IPS DF 6.9 (cell line): Measurements from ENCODE around the gene ZXDC.

Experiments used
- DNase-seq: peaks from one replicate; pipeline ENCODE4 v3.0.0-alpha.2; 2013; ENCODE audit warnings: low read depth, low spot score
- H3K27ac ChIP-seq: one replicate; pipeline ENCODE4 v1.5.1; 2013; ENCODE audit warnings: low read length, control low read depth
- H3K27me3 ChIP-seq: 2 replicates; pipeline ENCODE4 v1.6.1; 2013; ENCODE audit warnings: mild to moderate bottlenecking, low read length; ENCODE audit not compliant: control insufficient read depth, insufficient read depth
- H3K36me3 ChIP-seq: 2 replicates; pipeline ENCODE4 v1.6.1; 2013; ENCODE audit warnings: low read length; ENCODE audit not compliant: control insufficient read depth, insufficient read depth
- H3K4me1 ChIP-seq: 2 replicates; pipeline ENCODE4 v1.6.1; 2013; ENCODE audit warnings: low read length; ENCODE audit not compliant: control insufficient read depth, insufficient read depth
- H3K4me3 ChIP-seq: 2 replicates; pipeline ENCODE4 v1.5.1; 2013; ENCODE audit warnings: mild to moderate bottlenecking, low read length
- H3K9me3 ChIP-seq: 2 replicates; pipeline ENCODE4 v1.6.1; 2013; ENCODE audit warnings: low read length, inconsistent platforms; ENCODE audit not compliant: control insufficient read depth, insufficient read depth
- WGBS: extraction: QIAGEN DNeasy Blood & Tissue Kit; methylation state at CpG from one replicate; pipeline ENCODE4 v1.1.7; 2013; ENCODE audit warnings: mixed read lengths, missing lambda C conversion rate; ENCODE audit not compliant: insufficient read length, insufficient coverage; 5-methylcytosine and 5-hydroxymethylcytosine counted together

The ZXDC gene

GRCh38 chr3:126422121-126422520, 53.6 kb downstream of the ZXDC start:
- DNase-seq: no peak
- Histone ChIP-seq H3K4me1 (peaks cover 11% of the 10 kb centered on the region), H3K27ac (no peak overlapping the region), H3K27me3 (no peaks in the 10 kb centered on the region), H3K36me3 (no peaks in the 10 kb centered on the region), H3K9me3 (no peaks in the 10 kb centered on the region), H3K4me3 (no peak overlapping the region)
- WGBS: no CpG with 5 or more reads among the region's 8 CpGs

GRCh38 chr3:126421573-126422119, 54.0 kb downstream of the ZXDC start:
- whole genome bisulfite sequencing: no CpG with 5 or more reads among the region's 10 CpGs
- H3K4me1 ChIP-seq: peaks cover 11% of the 10 kb centered on the region
- H3K27me3 ChIP-seq: no peaks in the 10 kb centered on the region
- no peak overlapping the region for H3K4me3 ChIP-seq
- no peaks in the 10 kb centered on the region for H3K9me3 ChIP-seq
- no peak for DNase-seq
- H3K27ac ChIP-seq: no peak overlapping the region
- no peaks in the 10 kb centered on the region for H3K36me3 ChIP-seq

DNA sequence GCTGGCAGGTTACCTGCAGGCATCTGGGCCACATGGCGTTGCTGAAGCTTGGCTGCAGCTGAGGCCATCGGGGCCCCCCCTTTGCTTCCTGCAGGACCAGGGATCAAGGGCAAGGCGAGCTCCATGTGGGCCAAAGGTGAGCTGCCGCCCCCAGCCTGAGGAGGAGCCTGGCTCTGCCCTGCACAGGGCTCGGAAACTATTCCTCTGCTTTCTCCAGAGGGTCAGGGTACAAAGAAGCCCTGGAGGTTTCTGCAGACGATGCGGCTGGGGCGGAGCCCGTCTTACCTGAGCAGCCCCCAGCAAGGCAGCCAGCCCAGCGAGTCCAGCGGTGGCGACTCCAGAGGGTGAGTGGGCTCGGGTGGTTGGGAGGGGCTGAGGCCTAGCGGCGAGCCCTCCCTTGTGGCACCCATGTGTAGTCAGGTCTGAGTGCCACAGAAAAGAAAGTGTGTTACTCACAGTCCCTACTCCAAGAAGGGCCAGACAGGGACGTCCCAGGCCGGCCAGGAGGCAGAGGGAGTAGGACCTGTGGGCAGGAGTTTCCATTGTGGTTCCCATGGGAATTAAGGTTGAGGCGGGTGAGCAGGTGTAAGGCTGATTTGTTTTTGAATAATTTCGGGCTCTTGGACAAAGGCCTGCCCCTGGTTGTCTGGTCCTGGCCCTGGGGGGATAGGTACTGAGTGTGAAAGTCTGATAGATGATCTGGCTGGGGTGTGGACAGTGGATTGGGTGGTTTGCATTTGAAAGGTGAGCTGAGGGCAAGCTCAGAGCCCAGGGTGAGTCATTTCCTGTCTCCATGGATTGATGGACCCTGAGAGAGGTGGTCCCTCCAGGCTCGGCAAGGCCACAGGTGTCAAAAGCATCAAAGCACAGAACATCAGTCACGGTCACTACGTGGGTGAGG, 55.6 kb downstream of the ZXDC start:
- H3K4me3 ChIP-seq: no peak overlapping the region
- H3K4me1 ChIP-seq: peaks cover 11% of the 10 kb centered on the region
- DNase-seq: peak; percentile 33
- no CpG with 5 or more reads among the region's 22 CpGs for WGBS
- H3K36me3 ChIP-seq: no peaks in the 10 kb centered on the region
- no peaks in the 10 kb centered on the region for H3K9me3 ChIP-seq
- H3K27ac ChIP-seq: no peak overlapping the region
- no peaks in the 10 kb centered on the region for H3K27me3 ChIP-seq

- H3K27ac ChIP-seq: no peak overlapping the region
- no CpG with 5 or more reads among the region's 6 CpGs for WGBS
- H3K27me3 ChIP-seq: no peaks in the 10 kb centered on the region
- H3K4me1 ChIP-seq: peaks cover 11% of the 10 kb centered on the region
- no peak overlapping the region for H3K4me3 ChIP-seq
- H3K9me3 ChIP-seq: no peaks in the 10 kb centered on the region
- no peaks in the 10 kb centered on the region for H3K36me3 ChIP-seq
- DNase-seq: no peak
Observed at GRCh38 chr3:126419151-126419703, 56.5 kb downstream of the ZXDC start.

GRCh38 chr3:126418661-126419131, 57.0 kb downstream of the ZXDC start:
- peaks cover 11% of the 10 kb centered on the region for H3K4me1 ChIP-seq
- WGBS: no CpG with 5 or more reads among the region's 20 CpGs
- H3K27me3 ChIP-seq: no peaks in the 10 kb centered on the region
- H3K27ac ChIP-seq: no peak overlapping the region
- no peak overlapping the region for H3K4me3 ChIP-seq
- no peaks in the 10 kb centered on the region for H3K36me3 ChIP-seq
- no peaks in the 10 kb centered on the region for H3K9me3 ChIP-seq
- no peak for DNase-seq

GRCh38 chr3:126417981-126418530, 57.6 kb downstream of the ZXDC start:
- Histone ChIP-seq H3K27ac (no peak overlapping the region), H3K27me3 (no peaks in the 10 kb centered on the region), H3K9me3 (no peaks in the 10 kb centered on the region), H3K4me1 (peaks cover 7% of the 10 kb centered on the region), H3K36me3 (no peaks in the 10 kb centered on the region), H3K4me3 (no peak overlapping the region)
- WGBS: no CpG with 5 or more reads among the region's 11 CpGs
- DNase-seq: no peak

- Histone ChIP-seq H3K9me3 (no peaks in the 10 kb centered on the region), H3K36me3 (no peaks in the 10 kb centered on the region), H3K27me3 (no peaks in the 10 kb centered on the region), H3K4me3 (no peak overlapping the region), H3K4me1 (peaks cover 7% of the 10 kb centered on the region), H3K27ac (no peak overlapping the region)
- WGBS: no CpG with 5 or more reads among the region's 5 CpGs
- DNase-seq: no peak
Observed at GRCh38 chr3:126417515-126417914, 58.2 kb downstream of the ZXDC start.

- Histone ChIP-seq H3K27ac (no peak overlapping the region), H3K36me3 (no peaks in the 10 kb centered on the region), H3K4me3 (no peak overlapping the region), H3K9me3 (no peaks in the 10 kb centered on the region), H3K4me1 (peaks cover 7% of the 10 kb centered on the region), H3K27me3 (no peaks in the 10 kb centered on the region)
- WGBS: no CpG with 5 or more reads among the region's 7 CpGs
- DNase-seq: no peak
Observed at GRCh38 chr3:126416943-126417342, 58.7 kb downstream of the ZXDC start.

DNA sequence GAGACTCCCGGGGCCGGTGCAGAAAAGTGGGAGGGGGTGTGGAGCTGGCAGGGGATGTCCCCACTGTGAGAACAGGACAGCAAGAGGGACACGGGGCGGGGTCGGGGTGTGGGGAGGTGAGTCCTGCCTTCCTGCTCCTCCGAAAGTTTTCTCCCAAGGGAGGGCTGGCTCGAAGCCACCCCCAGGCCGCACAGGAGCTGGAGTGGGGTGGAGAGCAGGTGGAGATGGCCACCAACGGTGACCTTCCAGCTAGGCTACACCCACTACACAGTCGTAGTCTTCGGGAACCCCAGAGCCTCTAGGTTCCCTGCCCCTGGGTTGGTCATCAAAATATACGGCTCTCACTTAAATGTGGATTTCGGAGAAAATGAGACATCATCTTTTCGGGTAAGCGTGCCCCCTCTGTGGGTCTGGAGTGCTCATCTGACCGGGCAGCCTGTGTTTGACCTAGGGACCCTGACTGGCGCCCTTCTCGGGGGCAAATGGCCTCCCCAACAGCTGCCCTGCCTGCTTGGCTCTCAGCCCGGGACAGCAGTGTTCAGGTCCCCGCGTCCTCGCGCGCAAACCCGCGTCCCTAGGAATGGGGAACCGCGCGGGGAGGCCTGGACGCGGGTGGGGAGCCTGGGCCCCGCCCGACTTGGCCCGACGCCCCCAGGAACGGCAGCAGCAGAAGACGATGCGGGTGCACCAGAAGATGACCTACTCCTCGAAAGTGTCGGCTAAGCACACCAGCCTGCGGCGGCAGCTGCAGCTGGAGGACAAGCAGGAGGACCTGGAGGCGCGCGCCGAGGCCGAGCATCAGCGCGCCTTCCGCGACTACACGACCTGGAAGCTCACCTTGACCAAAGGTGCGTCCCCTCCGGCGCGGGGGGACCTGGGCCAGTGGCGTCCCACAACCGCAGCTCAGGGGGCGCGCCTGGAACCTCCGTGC, 59.8 kb downstream of the ZXDC start:
- DNase-seq: no peak
- H3K36me3 ChIP-seq: no peaks in the 10 kb centered on the region
- no peak overlapping the region for H3K4me3 ChIP-seq
- peaks cover 7% of the 10 kb centered on the region for H3K4me1 ChIP-seq
- H3K27ac ChIP-seq: no peak overlapping the region
- no peaks in the 10 kb centered on the region for H3K27me3 ChIP-seq
- WGBS: no CpG with 5 or more reads among the region's 61 CpGs
- no peaks in the 10 kb centered on the region for H3K9me3 ChIP-seq
